CD14-positive monocyte (primary cell): ENCODE measurements around the gene APOL2. TPM values are rescaled to one million over a fixed set of nuclear protein-coding genes. Genes with fewer than 3 reads are reported as not detected.

Experiments
- DNase-seq, 3 donors: peaks; one replicate each; pipeline ENCODE4 v3.0.0-alpha.2; 2011 to 2022
- H2AFZ ChIP-seq: 2 replicates; pipeline ENCODE4 v1.6.0; 2012; ENCODE audit warnings: mild to moderate bottlenecking, low read depth, low read length, inconsistent platforms; ENCODE audit not compliant: insufficient read depth, poor library complexity, severe bottlenecking
- H3K27ac ChIP-seq, 2 donors: 1 replicate in 1 of 2; 2 replicates in 1 of 2; pipeline ENCODE4 v1.5.1; 2012 to 2013; ENCODE audit warnings: low read length in 2 of 2, control low read depth in 1 of 2, inconsistent platforms in 1 of 2, low read depth in 1 of 2, mild to moderate bottlenecking in 1 of 2
- H3K27me3 ChIP-seq, 2 donors: one replicate each; pipeline versions ENCODE4 v1.6.0 to v1.6.1; 2011 to 2013; ENCODE audit warnings: low read length in 2 of 2; ENCODE audit not compliant: control insufficient read depth in 2 of 2, insufficient read depth in 2 of 2
- H3K36me3 ChIP-seq, 2 donors: replicated peaks in 1 of 2; 1 replicate in 1 of 2; 2 replicates in 1 of 2; pipeline versions ENCODE4 v1.5.1 to v1.6.1; 2012 to 2013; ENCODE audit warnings: low read length in 2 of 2, control low read depth in 1 of 2, inconsistent platforms in 1 of 2, mild to moderate bottlenecking in 1 of 2; ENCODE audit not compliant: insufficient read depth in 2 of 2, control insufficient read depth in 1 of 2
- H3K4me1 ChIP-seq, 2 donors: 1 replicate in 1 of 2; 2 replicates in 1 of 2; pipeline versions ENCODE4 v1.5.1 to v1.6.1; 2012 to 2013; ENCODE audit warnings: low read length in 2 of 2, control low read depth in 1 of 2, inconsistent platforms in 1 of 2, mild to moderate bottlenecking in 1 of 2, moderate library complexity in 1 of 2; ENCODE audit not compliant: insufficient read depth in 2 of 2, control insufficient read depth in 1 of 2
- H3K4me2 ChIP-seq: replicated peaks from 2 replicates; pipeline ENCODE3; 2012; ENCODE audit warnings: low read length, moderate library complexity, mild to moderate bottlenecking; ENCODE audit not compliant: poor library complexity, severe bottlenecking; ENCODE audit errors: extremely low read depth
- H3K4me3 ChIP-seq, 3 experiments: fragments of 200-600 bp in 1 of 3; sonication (generic) in 1 of 3; replicated peaks in 1 of 3; 1 replicate in 2 of 3; 2 replicates in 1 of 3; pipeline ENCODE4 v1.5.1; 2011 to 2013; ENCODE audit warnings: low read length in 3 of 3, mild to moderate bottlenecking in 3 of 3, control low read depth in 2 of 3, low read depth in 2 of 3, inconsistent platforms in 1 of 3, moderate library complexity in 1 of 3
- H3K79me2 ChIP-seq: 2 replicates; pipeline ENCODE4 v1.6.0; 2012; ENCODE audit warnings: mild to moderate bottlenecking, control low read depth, inconsistent platforms, low read length, moderate library complexity; ENCODE audit not compliant: insufficient read depth
- H3K9ac ChIP-seq: 2 replicates; pipeline ENCODE4 v1.6.0; 2017; ENCODE audit warnings: low read length, mild to moderate bottlenecking; ENCODE audit not compliant: insufficient read depth, poor library complexity, severe bottlenecking
- H3K9me3 ChIP-seq, 2 donors: replicated peaks in 1 of 2; 1 replicate in 1 of 2; 2 replicates in 1 of 2; pipeline versions ENCODE4 v1.5.1 to v1.6.1; 2012 to 2013; ENCODE audit warnings: low read length in 2 of 2, control low read depth in 1 of 2; ENCODE audit not compliant: control insufficient read depth in 1 of 2, insufficient read depth in 1 of 2
- H4K20me1 ChIP-seq: 2 replicates; pipeline ENCODE4 v1.6.0; 2012; ENCODE audit warnings: mild to moderate bottlenecking, low read length, control low read depth, moderate library complexity; ENCODE audit not compliant: insufficient read depth
- H3K27ac Mint-ChIP-seq, 7 donors: one replicate each; pipeline ENCODE4 v1.8.0; 2020; ENCODE audit warnings: mild to moderate bottlenecking in 7 of 7, mixed read lengths in 7 of 7, moderate library complexity in 6 of 7, inconsistent platforms in 2 of 7
- H3K27me3 Mint-ChIP-seq, 3 donors: one replicate each; pipeline ENCODE4 v1.8.0; 2021 to 2022; ENCODE audit warnings: low read depth in 3 of 3, mild to moderate bottlenecking in 3 of 3, mixed read lengths in 3 of 3, moderate library complexity in 3 of 3, inconsistent platforms in 1 of 3
- H3K36me3 Mint-ChIP-seq, 2 donors: one replicate each; pipeline ENCODE4 v1.8.0; 2020; ENCODE audit warnings: mixed read lengths in 2 of 2, inconsistent platforms in 1 of 2, mild to moderate bottlenecking in 1 of 2
- H3K4me1 Mint-ChIP-seq: one replicate; pipeline ENCODE4 v1.8.0; 2020; ENCODE audit warnings: mild to moderate bottlenecking, mixed read lengths
- H3K4me3 Mint-ChIP-seq, 2 donors: one replicate each; pipeline ENCODE4 v1.8.0; 2020; ENCODE audit warnings: mild to moderate bottlenecking in 2 of 2, mixed read lengths in 2 of 2, moderate library complexity in 1 of 2
- H3K9me3 Mint-ChIP-seq, 7 donors: one replicate each; pipeline ENCODE4 v1.8.0; 2020 to 2022; ENCODE audit warnings: mixed read lengths in 7 of 7, mild to moderate bottlenecking in 6 of 7, moderate library complexity in 6 of 7, inconsistent platforms in 2 of 7
- WGBS: methylation state at CpG from one replicate; pipeline ENCODE4 v1.1.5; 2013; ENCODE audit warnings: missing lambda C conversion rate; ENCODE audit not compliant: insufficient coverage; 5-methylcytosine and 5-hydroxymethylcytosine counted together
- intact Hi-C, 2 donors: fragments of 100-400 bp; cut with micrococcal nuclease; formaldehyde crosslinking; loops; one replicate each; pipeline versions ENCODE4 v1.15.0 to v1.15.1; 2023
- polyA plus RNA-seq, 3 donors: library from polyadenylated mRNA; depleted of rRNA in 1 of 3; unstranded in 2 of 3; stranded (reverse) in 1 of 3; fragments of 300-500 nt in 2 of 3; fragments of >200 nt in 1 of 3; fragmentation: Illumina TruSeq in 2 of 3; gene quantifications; 1 replicate in 2 of 3; 2 replicates in 1 of 3; pipeline ENCODE4 v1.2.3, GENCODE V29; 2012 to 2021
- TF ChIP-seq, protein P1 (sequence below): fragments of 200-600 bp; IDR thresholded peaks from one replicate; pipeline ENCODE4 v1.8.0; 2022; ENCODE audit warnings: antibody characterized with exemption, mild to moderate bottlenecking

Gene APOL2
- polyA plus RNA-seq, 3 donors, result 12.6 to 47.0 (median 13.2) TPM

- H4K20me1 ChIP-seq, result no peaks in the 10 kb centered on the region
- H3K27ac ChIP-seq, result no peak overlapping the region
- H3K27me3 ChIP-seq, result no peaks in the 10 kb centered on the region
- H3K4me3 Mint-ChIP-seq, result no peak overlapping the region
- DNase-seq, result no peak
- H3K36me3 ChIP-seq, result no peaks in the 10 kb centered on the region
- H3K36me3 Mint-ChIP-seq, result no peaks in the 10 kb centered on the region
- H3K4me2 ChIP-seq, result no peak overlapping the region
- H3K79me2 ChIP-seq, result no peaks in the 10 kb centered on the region
- no peaks in the 10 kb centered on the region for H3K4me1 Mint-ChIP-seq
- no peak overlapping the region for H3K27ac Mint-ChIP-seq
- intact Hi-C loops, result no loop called here
- no peak overlapping the region for H2AFZ ChIP-seq
- H3K9ac ChIP-seq, result no peak overlapping the region
- H3K4me1 ChIP-seq, result no peaks in the 10 kb centered on the region
- peaks cover 0 to 11% (median 5%) of the 10 kb centered on the region in 7 donors for H3K9me3 Mint-ChIP-seq
- no peak overlapping the region for H3K4me3 ChIP-seq
- H3K9me3 ChIP-seq, result no peaks in the 10 kb centered on the region
- peaks cover 0 to 4% (median 0%) of the 10 kb centered on the region in 3 donors for H3K27me3 Mint-ChIP-seq
- TF ChIP-seq, protein P1, sequence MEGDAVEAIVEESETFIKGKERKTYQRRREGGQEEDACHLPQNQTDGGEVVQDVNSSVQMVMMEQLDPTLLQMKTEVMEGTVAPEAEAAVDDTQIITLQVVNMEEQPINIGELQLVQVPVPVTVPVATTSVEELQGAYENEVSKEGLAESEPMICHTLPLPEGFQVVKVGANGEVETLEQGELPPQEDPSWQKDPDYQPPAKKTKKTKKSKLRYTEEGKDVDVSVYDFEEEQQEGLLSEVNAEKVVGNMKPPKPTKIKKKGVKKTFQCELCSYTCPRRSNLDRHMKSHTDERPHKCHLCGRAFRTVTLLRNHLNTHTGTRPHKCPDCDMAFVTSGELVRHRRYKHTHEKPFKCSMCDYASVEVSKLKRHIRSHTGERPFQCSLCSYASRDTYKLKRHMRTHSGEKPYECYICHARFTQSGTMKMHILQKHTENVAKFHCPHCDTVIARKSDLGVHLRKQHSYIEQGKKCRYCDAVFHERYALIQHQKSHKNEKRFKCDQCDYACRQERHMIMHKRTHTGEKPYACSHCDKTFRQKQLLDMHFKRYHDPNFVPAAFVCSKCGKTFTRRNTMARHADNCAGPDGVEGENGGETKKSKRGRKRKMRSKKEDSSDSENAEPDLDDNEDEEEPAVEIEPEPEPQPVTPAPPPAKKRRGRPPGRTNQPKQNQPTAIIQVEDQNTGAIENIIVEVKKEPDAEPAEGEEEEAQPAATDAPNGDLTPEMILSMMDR, result no peak
- 86% methylated on average over 1 of the region's 4 CpGs for WGBS
Observed at GRCh38 chr22:36245805-36246356, 6.6 kb upstream of the APOL2 start.

- no peak overlapping the region for H3K4me2 ChIP-seq
Observed at GRCh38 chr22:36244522-36245391, 5.4 kb upstream of the APOL2 start.

More at GRCh38 chr22:36244522-36245391, 5.4 kb upstream of the APOL2 start:
- Histone ChIP-seq H3K27me3 (no peaks in the 10 kb centered on the region), H3K36me3 (no peaks in the 10 kb centered on the region), H3K4me1 (peaks cover under 1 to 2% of the 10 kb centered on the region in 2 donors), H3K79me2 (no peaks in the 10 kb centered on the region), H3K4me3 (no peak overlapping the region), H2AFZ (no peak overlapping the region), H3K9me3 (no peaks in the 10 kb centered on the region), H3K9ac (no peak overlapping the region), H4K20me1 (no peaks in the 10 kb centered on the region), H3K27ac (no peak overlapping the region)
- Mint-ChIP-seq H3K27me3 (peaks cover 0 to 4% (median 0%) of the 10 kb centered on the region in 3 donors), H3K4me3 (no peak overlapping the region), H3K36me3 (no peaks in the 10 kb centered on the region), H3K27ac (no peak overlapping the region), H3K4me1 (peaks cover 3% of the 10 kb centered on the region), H3K9me3 (peaks cover 0 to 11% (median 5%) of the 10 kb centered on the region in 7 donors)
- intact Hi-C loops, result no loop called here
- TF ChIP-seq, protein P1, result no peak
- WGBS, result 100% methylated on average over 4 of the region's 5 CpGs
- DNase-seq, result no peak
